HG02588 (cell line): Measurements from ENCODE around the gene TAF11.
"Not testable (repeated sequence)": the region's sequence is repeated elsewhere in the genome, so short reads cannot be mapped to it uniquely, and the experiment has no call there.

Experiments
- ATAC-seq: cut with Tn5 transposase; IDR thresholded peaks from one replicate; pipeline ENCODE4 v1.9.1; 2021; ENCODE audit warnings: mild to moderate bottlenecking, moderate library complexity; ENCODE audit not compliant: unreplicated experiment

The TAF11 gene

GRCh38 chr6:34867484-34867883 lies 20.4 kb downstream of the TAF11 start:
- ATAC-seq, result no peak

- no peak for ATAC-seq
These were observed 21.3 kb downstream of the TAF11 start for GRCh38 chr6:34866509-34866908.

GRCh38 chr6:34865107-34865506 lies 22.7 kb downstream of the TAF11 start:
- ATAC-seq, result no peak

- no peak for ATAC-seq
These were observed 23.8 kb downstream of the TAF11 start for GRCh38 chr6:34864007-34864406.

- ATAC-seq, result no peak
These were observed 27.1 kb downstream of the TAF11 start for GRCh38 chr6:34860776-34861175.

- ATAC-seq, result no peak
These were observed 27.9 kb downstream of the TAF11 start for GRCh38 chr6:34859951-34860350.

- no peak for ATAC-seq
These were observed 29.2 kb downstream of the TAF11 start for GRCh38 chr6:34858681-34859080.

GRCh38 chr6:34855463-34855862 lies 32.4 kb downstream of the TAF11 start:
- no peak for ATAC-seq

- no peak for ATAC-seq
These were observed 35.3 kb downstream of the TAF11 start for GRCh38 chr6:34852406-34853085.

- ATAC-seq, result no peak
These were observed 36.5 kb downstream of the TAF11 start for GRCh38 chr6:34851361-34851760.

GRCh38 chr6:34849066-34849465 lies 38.8 kb downstream of the TAF11 start:
- not testable (repeated sequence) for ATAC-seq

- ATAC-seq, result no peak
These were observed 48.0 kb downstream of the TAF11 start for GRCh38 chr6:34839666-34840352.

- ATAC-seq, result no peak
These were observed 50.3 kb downstream of the TAF11 start for GRCh38 chr6:34837528-34837927.

- no peak for ATAC-seq
These were observed 51.4 kb downstream of the TAF11 start for GRCh38 chr6:34836451-34836850.

- no peak for ATAC-seq
These were observed 51.8 kb downstream of the TAF11 start for GRCh38 chr6:34836008-34836407.

GRCh38 chr6:34834789-34835518 lies 52.9 kb downstream of the TAF11 start:
- no peak for ATAC-seq

- ATAC-seq, result no peak
These were observed 54.9 kb downstream of the TAF11 start for GRCh38 chr6:34832942-34833341.

GRCh38 chr6:34829137-34829536 lies 58.7 kb downstream of the TAF11 start:
- no peak for ATAC-seq
